Chondrocyte (in vitro differentiated cells): ENCODE data around the gene MTHFD1L. TPM values are rescaled to one million over a fixed set of nuclear protein-coding genes. Genes with fewer than 3 reads are reported as not detected.

Source experiments
- DNase-seq: peaks from one replicate; pipeline ENCODE4 v3.0.0; 2021; ENCODE audit warnings: mixed read lengths, low spot score
- H3K27ac Mint-ChIP-seq: one replicate; pipeline ENCODE4 v1.8.0; 2021; ENCODE audit warnings: mild to moderate bottlenecking, moderate library complexity, mixed read lengths; ENCODE audit not compliant: unreplicated experiment
- H3K27me3 Mint-ChIP-seq: 2 replicates; pipeline ENCODE4 v1.8.0; 2021; ENCODE audit warnings: low read depth, mixed read lengths
- H3K36me3 Mint-ChIP-seq: 2 replicates; pipeline ENCODE4 v1.8.0; 2021; ENCODE audit warnings: low read depth, mixed read lengths
- H3K4me1 Mint-ChIP-seq: 2 replicates; pipeline ENCODE4 v1.8.0; 2021; ENCODE audit warnings: low read depth, mild to moderate bottlenecking, mixed read lengths
- H3K4me3 Mint-ChIP-seq: one replicate; pipeline ENCODE4 v1.8.0; 2021; ENCODE audit warnings: mild to moderate bottlenecking, moderate library complexity, mixed read lengths; ENCODE audit not compliant: unreplicated experiment
- H3K9me3 Mint-ChIP-seq: 2 replicates; pipeline ENCODE4 v1.8.0; 2021; ENCODE audit warnings: low read depth, mixed read lengths
- CTCF ChIP-seq: fragments of 200-600 bp; sonication (generic); IDR thresholded peaks from 2 replicates; pipeline ENCODE4 v1.5.0; 2021; ENCODE audit warnings: antibody characterized with exemption, mild to moderate bottlenecking, moderate library complexity
- total RNA-seq: library from RNA; stranded (reverse); gene quantifications from 3 replicates; pipeline ENCODE4 v1.2.1, GENCODE V29; 2021

The MTHFD1L gene
- total RNA-seq, 1 donor from 2014 or later: 93.7 TPM

- Mint-ChIP-seq H3K27me3 (no peaks in the 10 kb centered on the region), H3K4me3 (no peak overlapping the region), H3K27ac (no peak overlapping the region), H3K4me1 (peaks cover 21% of the 10 kb centered on the region), H3K9me3 (no peaks in the 10 kb centered on the region), H3K36me3 (peaks cover 22% of the 10 kb centered on the region)
- DNase-seq: no peak
- TF ChIP-seq CTCF: no peak
Measured at GRCh38 chr6:151016107-151016506, 150.6 kb downstream of the MTHFD1L start.

GRCh38 chr6:151018046-151018445 is 152.5 kb downstream of the MTHFD1L start:
- no peak overlapping the region for H3K27ac Mint-ChIP-seq
- no peak overlapping the region for H3K4me3 Mint-ChIP-seq
- H3K4me1 Mint-ChIP-seq: peaks cover 23% of the 10 kb centered on the region
- no peaks in the 10 kb centered on the region for H3K9me3 Mint-ChIP-seq
- no peak for DNase-seq
- TF ChIP-seq CTCF: no peak
- H3K36me3 Mint-ChIP-seq: peaks cover 20% of the 10 kb centered on the region
- no peaks in the 10 kb centered on the region for H3K27me3 Mint-ChIP-seq

- H3K27ac Mint-ChIP-seq: no peak overlapping the region
- no peak for DNase-seq
- peaks cover 23% of the 10 kb centered on the region for H3K36me3 Mint-ChIP-seq
- no peak overlapping the region for H3K4me3 Mint-ChIP-seq
- no peaks in the 10 kb centered on the region for H3K9me3 Mint-ChIP-seq
- H3K27me3 Mint-ChIP-seq: no peaks in the 10 kb centered on the region
- TF ChIP-seq CTCF: no peak
- H3K4me1 Mint-ChIP-seq: peaks cover 18% of the 10 kb centered on the region
Measured at GRCh38 chr6:151018911-151019782, 153.6 kb downstream of the MTHFD1L start.

GRCh38 chr6:151021896-151022295 is 156.4 kb downstream of the MTHFD1L start:
- peaks cover 13% of the 10 kb centered on the region for H3K36me3 Mint-ChIP-seq
- H3K9me3 Mint-ChIP-seq: no peaks in the 10 kb centered on the region
- no peaks in the 10 kb centered on the region for H3K27me3 Mint-ChIP-seq
- no peak for TF ChIP-seq CTCF
- no peak overlapping the region for H3K4me3 Mint-ChIP-seq
- no peak for DNase-seq
- H3K4me1 Mint-ChIP-seq: peaks cover 33% of the 10 kb centered on the region
- H3K27ac Mint-ChIP-seq: peak overlapping the region; percentile 28

GRCh38 chr6:151022492-151022891 is 157.0 kb downstream of the MTHFD1L start:
- Mint-ChIP-seq H3K27me3 (no peaks in the 10 kb centered on the region), H3K9me3 (no peaks in the 10 kb centered on the region), H3K4me3 (no peak overlapping the region), H3K27ac (peak overlapping the region; percentile 28), H3K36me3 (peaks cover 10% of the 10 kb centered on the region), H3K4me1 (peaks cover 37% of the 10 kb centered on the region)
- DNase-seq: no peak
- no peak for TF ChIP-seq CTCF
